ENCODE data around the gene UBQLN4. TPM values are rescaled to one million over a fixed set of nuclear protein-coding genes. Genes with fewer than 3 reads are reported as not detected.

UBQLN4 gene
- total RNA-seq, 1 experiment from 2014 or later: 75.2 TPM

DNA sequence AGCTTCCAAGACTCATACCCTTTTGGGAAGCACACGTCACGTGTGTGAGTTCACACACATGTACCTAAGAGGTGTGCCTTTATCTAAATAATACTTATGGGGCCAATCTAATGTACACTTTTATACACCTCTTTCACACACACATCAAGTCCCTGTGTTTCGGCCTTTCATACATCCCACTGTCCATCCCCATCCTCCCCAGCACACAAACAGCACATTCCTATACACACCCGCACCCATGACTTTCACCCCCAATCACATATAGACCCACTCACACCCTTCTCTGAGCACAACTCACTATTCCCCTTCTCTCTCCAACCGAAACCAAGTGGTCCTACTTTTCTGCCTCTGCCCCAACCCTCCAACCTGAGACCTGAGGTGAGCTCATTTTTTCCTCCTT is 25.1 kb upstream of the UBQLN4 start:
- peak overlapping the region; percentile 10 for H3K4me3 ChIP-seq (ENCODE audit: low read depth, low read length, poor library complexity, severe bottlenecking)
- no peaks in the 10 kb centered on the region for H3K9me3 ChIP-seq (ENCODE audit: low read depth, low read length, poor library complexity, severe bottlenecking)
- no peaks in the 10 kb centered on the region for H3K27me3 ChIP-seq (replicated peaks; ENCODE audit: insufficient read depth, low read depth, low read length, poor library complexity)
- ChIA-PET CTCF (no interaction called here), POLR2A (ENCODE audit: low non-redundant PET) (no interaction called here)
- TF ChIP-seq, protein P1, sequence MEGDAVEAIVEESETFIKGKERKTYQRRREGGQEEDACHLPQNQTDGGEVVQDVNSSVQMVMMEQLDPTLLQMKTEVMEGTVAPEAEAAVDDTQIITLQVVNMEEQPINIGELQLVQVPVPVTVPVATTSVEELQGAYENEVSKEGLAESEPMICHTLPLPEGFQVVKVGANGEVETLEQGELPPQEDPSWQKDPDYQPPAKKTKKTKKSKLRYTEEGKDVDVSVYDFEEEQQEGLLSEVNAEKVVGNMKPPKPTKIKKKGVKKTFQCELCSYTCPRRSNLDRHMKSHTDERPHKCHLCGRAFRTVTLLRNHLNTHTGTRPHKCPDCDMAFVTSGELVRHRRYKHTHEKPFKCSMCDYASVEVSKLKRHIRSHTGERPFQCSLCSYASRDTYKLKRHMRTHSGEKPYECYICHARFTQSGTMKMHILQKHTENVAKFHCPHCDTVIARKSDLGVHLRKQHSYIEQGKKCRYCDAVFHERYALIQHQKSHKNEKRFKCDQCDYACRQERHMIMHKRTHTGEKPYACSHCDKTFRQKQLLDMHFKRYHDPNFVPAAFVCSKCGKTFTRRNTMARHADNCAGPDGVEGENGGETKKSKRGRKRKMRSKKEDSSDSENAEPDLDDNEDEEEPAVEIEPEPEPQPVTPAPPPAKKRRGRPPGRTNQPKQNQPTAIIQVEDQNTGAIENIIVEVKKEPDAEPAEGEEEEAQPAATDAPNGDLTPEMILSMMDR (conservative IDR thresholded peaks at IDR 0.05; ENCODE audit: low read depth, low read length): no peak
- TF ChIP-seq EZH2 (IDR thresholded peaks at IDR 0.05; ENCODE audit: borderline replicate concordance, low read depth, low read length, poor library complexity, severe bottlenecking): no peak
- H3K27ac ChIP-seq (ENCODE audit: low read depth, low read length, poor library complexity, severe bottlenecking): peak overlapping the region; percentile 63
- intact Hi-C loops (cut with micrococcal nuclease; ENCODE audit: unreplicated experiment): no loop called here
- no TSS peak for BruUV-seq (replicated peaks)
- peaks cover 27% of the 10 kb centered on the region for H3K36me3 ChIP-seq (ENCODE audit: insufficient read depth, low read length, poor library complexity, severe bottlenecking)
- H3K4me1 ChIP-seq (ENCODE audit: insufficient read depth, low read length, poor library complexity, severe bottlenecking): peaks cover 67% of the 10 kb centered on the region
- no peak for DNase-seq (ENCODE audit: low spot score)

DNA sequence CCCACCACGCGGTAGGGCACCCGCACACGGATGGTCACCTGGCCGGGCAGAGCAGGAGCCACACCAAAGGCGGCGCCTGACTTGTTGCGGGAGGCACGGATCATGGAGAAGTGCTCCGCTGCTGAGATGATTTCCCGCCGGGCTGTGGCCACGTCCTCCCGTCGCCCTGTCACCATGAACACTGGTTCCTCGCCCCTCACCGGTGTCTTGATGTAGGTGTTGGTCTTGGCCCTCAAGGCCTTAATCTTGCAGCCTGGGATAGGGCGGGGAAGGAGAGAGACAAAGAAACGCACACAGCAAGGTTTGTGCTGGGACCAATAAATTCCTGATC is 23.8 kb upstream of the UBQLN4 start:
- no peak for TF ChIP-seq EZH2 (IDR thresholded peaks at IDR 0.05; ENCODE audit: borderline replicate concordance, low read depth, low read length, poor library complexity, severe bottlenecking)
- TF ChIP-seq, protein P1 (conservative IDR thresholded peaks at IDR 0.05; ENCODE audit: low read depth, low read length): no peak
- Histone ChIP-seq H3K27me3 (replicated peaks; ENCODE audit: insufficient read depth, low read depth, low read length, poor library complexity) (no peaks in the 10 kb centered on the region), H3K36me3 (ENCODE audit: insufficient read depth, low read length, poor library complexity, severe bottlenecking) (peaks cover 27% of the 10 kb centered on the region), H3K27ac (ENCODE audit: low read depth, low read length, poor library complexity, severe bottlenecking) (peak overlapping the region; percentile 63), H3K4me1 (ENCODE audit: insufficient read depth, low read length, poor library complexity, severe bottlenecking) (peaks cover 74% of the 10 kb centered on the region), H3K9me3 (ENCODE audit: low read depth, low read length, poor library complexity, severe bottlenecking) (no peaks in the 10 kb centered on the region), H3K4me3 (ENCODE audit: low read depth, low read length, poor library complexity, severe bottlenecking) (no peak overlapping the region)
- ChIA-PET CTCF (no interaction called here), POLR2A (ENCODE audit: low non-redundant PET) (no interaction called here)
- intact Hi-C loops (cut with micrococcal nuclease; ENCODE audit: unreplicated experiment): no loop called here
- no TSS peak for BruUV-seq (replicated peaks)
- DNase-seq (ENCODE audit: low spot score): no peak

DNA sequence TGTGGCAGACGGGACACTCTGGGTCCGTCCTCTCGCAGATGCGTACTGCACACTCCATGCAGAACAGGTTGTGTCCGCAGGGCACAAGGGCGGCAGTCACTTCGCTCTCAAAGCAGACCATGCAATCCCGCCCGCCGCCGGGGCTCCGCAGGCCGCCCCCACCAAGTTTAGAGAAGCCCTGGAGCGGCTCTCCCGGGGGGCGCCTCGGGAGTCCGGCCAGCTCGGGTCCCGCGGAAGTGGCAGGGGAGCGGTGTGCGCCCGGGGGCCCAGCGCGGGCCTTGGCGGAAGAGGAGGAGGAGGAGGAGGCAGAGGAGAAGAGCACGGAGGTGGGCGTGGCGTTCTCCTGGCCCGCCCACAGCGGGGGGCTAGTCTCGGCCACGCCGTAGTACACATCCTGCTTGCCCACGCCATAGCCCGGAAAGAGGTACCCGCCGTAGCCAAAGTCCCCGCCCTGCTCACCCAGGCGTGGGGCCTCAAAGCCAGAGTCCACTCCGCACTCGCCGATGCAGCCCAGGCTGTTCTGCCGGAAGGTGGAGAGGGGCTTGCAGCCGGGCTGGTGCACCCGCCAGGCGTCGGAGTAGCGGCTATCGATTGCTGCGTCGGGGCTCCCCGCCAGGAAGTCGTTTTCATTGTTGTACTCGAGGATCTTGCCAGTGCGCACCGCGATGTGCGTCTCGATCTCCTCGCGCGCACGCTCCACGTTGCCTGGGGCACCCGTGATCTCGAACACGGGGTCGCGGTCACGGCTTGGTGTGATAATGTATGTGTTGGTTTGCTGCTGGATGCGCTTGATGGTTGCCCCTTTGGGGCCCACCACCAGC is 23.2 kb upstream of the UBQLN4 start:
- TF ChIP-seq, protein P1 (conservative IDR thresholded peaks at IDR 0.05; ENCODE audit: low read depth, low read length): no peak
- no peak for TF ChIP-seq EZH2 (IDR thresholded peaks at IDR 0.05; ENCODE audit: borderline replicate concordance, low read depth, low read length, poor library complexity, severe bottlenecking)
- DNase-seq (ENCODE audit: low spot score): peak; percentile 78
- Histone ChIP-seq H3K4me3 (ENCODE audit: low read depth, low read length, poor library complexity, severe bottlenecking) (peak overlapping the region; percentile 27), H3K4me1 (ENCODE audit: insufficient read depth, low read length, poor library complexity, severe bottlenecking) (peaks cover 77% of the 10 kb centered on the region), H3K27me3 (replicated peaks; ENCODE audit: insufficient read depth, low read depth, low read length, poor library complexity) (no peaks in the 10 kb centered on the region), H3K36me3 (ENCODE audit: insufficient read depth, low read length, poor library complexity, severe bottlenecking) (peaks cover 27% of the 10 kb centered on the region), H3K27ac (ENCODE audit: low read depth, low read length, poor library complexity, severe bottlenecking) (peak overlapping the region; percentile 63), H3K9me3 (ENCODE audit: low read depth, low read length, poor library complexity, severe bottlenecking) (no peaks in the 10 kb centered on the region)
- BruUV-seq (replicated peaks): no TSS peak
- ChIA-PET POLR2A (ENCODE audit: low non-redundant PET) (no interaction called here), CTCF (no interaction called here)
- intact Hi-C loops (cut with micrococcal nuclease; ENCODE audit: unreplicated experiment): no loop called here

Data from A673 (cell line).